C4-2B (cell line): ENCODE data around the gene BTNL9.

ENCODE experiments used
- ZFX ChIP-seq: fragments of 450-650 bp; IDR thresholded peaks from 2 replicates; pipeline ENCODE4 v1.6.1; 2017
- TF ChIP-seq, protein P1 (sequence below): fragments of 450-650 bp; conservative IDR thresholded peaks from 2 replicates; pipeline ENCODE4 v1.5.1; 2017; ENCODE audit warnings: mild to moderate bottlenecking

DNA sequence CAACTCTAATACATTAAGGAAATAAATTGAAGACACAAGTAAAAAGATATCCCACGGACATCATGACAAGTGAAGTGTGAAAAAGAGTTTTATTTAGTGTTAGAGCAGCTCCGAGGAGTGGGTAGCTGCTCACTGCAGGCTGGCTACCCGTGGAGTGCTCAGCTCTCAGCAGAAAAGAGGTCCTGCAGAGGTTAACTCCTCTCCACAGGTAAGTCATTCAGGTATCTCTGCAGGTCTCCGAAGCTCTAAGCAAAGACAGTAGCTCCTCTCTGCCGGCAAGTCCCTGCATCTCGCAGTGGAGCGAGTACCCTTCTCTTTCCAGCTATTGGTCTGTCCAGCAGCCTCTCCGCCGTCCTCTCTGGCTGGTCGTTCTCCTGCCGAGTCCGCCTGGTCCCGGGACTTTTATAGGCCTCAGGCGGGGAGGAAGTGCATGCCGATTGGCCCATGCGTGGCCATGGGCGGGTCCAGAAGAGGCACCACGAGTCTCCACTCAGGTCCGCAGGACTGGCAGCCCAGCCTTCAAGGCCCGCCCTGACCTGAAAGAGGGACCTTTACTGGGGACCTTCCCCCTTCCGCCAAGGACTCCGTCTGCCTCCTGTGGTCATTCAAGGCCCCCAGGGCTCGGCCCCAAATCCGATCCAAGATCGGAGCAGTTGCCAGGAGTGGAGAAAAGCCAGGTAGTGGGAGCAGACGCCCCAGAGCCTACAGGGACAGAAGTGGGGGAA is 29.9 kb downstream of the BTNL9 start:
- TF ChIP-seq, protein P1, sequence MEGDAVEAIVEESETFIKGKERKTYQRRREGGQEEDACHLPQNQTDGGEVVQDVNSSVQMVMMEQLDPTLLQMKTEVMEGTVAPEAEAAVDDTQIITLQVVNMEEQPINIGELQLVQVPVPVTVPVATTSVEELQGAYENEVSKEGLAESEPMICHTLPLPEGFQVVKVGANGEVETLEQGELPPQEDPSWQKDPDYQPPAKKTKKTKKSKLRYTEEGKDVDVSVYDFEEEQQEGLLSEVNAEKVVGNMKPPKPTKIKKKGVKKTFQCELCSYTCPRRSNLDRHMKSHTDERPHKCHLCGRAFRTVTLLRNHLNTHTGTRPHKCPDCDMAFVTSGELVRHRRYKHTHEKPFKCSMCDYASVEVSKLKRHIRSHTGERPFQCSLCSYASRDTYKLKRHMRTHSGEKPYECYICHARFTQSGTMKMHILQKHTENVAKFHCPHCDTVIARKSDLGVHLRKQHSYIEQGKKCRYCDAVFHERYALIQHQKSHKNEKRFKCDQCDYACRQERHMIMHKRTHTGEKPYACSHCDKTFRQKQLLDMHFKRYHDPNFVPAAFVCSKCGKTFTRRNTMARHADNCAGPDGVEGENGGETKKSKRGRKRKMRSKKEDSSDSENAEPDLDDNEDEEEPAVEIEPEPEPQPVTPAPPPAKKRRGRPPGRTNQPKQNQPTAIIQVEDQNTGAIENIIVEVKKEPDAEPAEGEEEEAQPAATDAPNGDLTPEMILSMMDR = no peak
- TF ChIP-seq ZFX = no peak
